H1 (cell line): ENCODE results near the gene BEST1. TPM values are rescaled to one million over a fixed set of nuclear protein-coding genes. Genes with fewer than 3 reads are reported as not detected.
A peak's percentile ranks its signal among the peaks of the same experiment; 100 is the strongest.

Experiments used
- CTCF ChIA-PET: fragments of 300-600 bp; sonication (Branson Sonifier 250); formaldehyde crosslinking; loops from one replicate; lab custom pipeline; 2021; ENCODE audit not compliant: partially characterized antibody; lab: Charles Lee
- POLR2A ChIA-PET: fragments of 300-600 bp; sonication (Branson Sonifier 250); formaldehyde crosslinking; loops from one replicate; lab custom pipeline; 2021; ENCODE audit warnings: inconsistent platforms; ENCODE audit not compliant: partially characterized antibody; lab: Charles Lee
- DNase-seq, 2 experiments: peaks; one replicate each; pipeline versions ENCODE4 v3.0.0 to v3.0.0-alpha.2; 2010 to 2022; ENCODE audit warnings: low spot score in 2 of 2, low read depth in 1 of 2, mixed read lengths in 1 of 2
- FAIRE-seq: peaks from 2 replicates; lab custom pipeline; 2011; peaks lifted over from hg19 to GRCh38; lab: Jason Lieb, UNC
- H2AFZ ChIP-seq: 2 replicates; pipeline ENCODE4 v1.8.1; 2012; ENCODE audit warnings: low read length, inconsistent platforms
- H2AK5ac ChIP-seq: 2 replicates; pipeline ENCODE4 v1.6.1; 2013; ENCODE audit warnings: low read depth, low read length
- H2BK120ac ChIP-seq: replicated peaks from 2 replicates; pipeline ENCODE3; 2013; ENCODE audit warnings: low read depth, low read length, inconsistent platforms
- H2BK12ac ChIP-seq: 2 replicates; pipeline ENCODE4 v1.6.1; 2013; ENCODE audit warnings: low read depth, low read length
- H2BK15ac ChIP-seq: 2 replicates; pipeline ENCODE4 v1.6.1; 2013; ENCODE audit warnings: low read length
- H2BK20ac ChIP-seq: 2 replicates; pipeline ENCODE4 v1.6.1; 2013; ENCODE audit warnings: low read length
- H2BK5ac ChIP-seq: 2 replicates; pipeline ENCODE4 v1.6.1; 2013; ENCODE audit warnings: low read depth, low read length
- H3K14ac ChIP-seq: 2 replicates; pipeline ENCODE4 v1.6.1; 2013; ENCODE audit warnings: inconsistent platforms; ENCODE audit not compliant: insufficient read length
- H3K18ac ChIP-seq: 2 replicates; pipeline ENCODE4 v1.6.1; 2013; ENCODE audit warnings: low read length; ENCODE audit errors: extremely low read depth
- H3K23ac ChIP-seq: 2 replicates; pipeline ENCODE4 v1.6.1; 2013; ENCODE audit warnings: inconsistent platforms; ENCODE audit not compliant: insufficient read length
- H3K23me2 ChIP-seq: 2 replicates; pipeline ENCODE4 v1.6.1; 2013; ENCODE audit warnings: low read depth, low read length
- H3K27ac ChIP-seq: 2 replicates; pipeline ENCODE4 v1.6.1; 2011; ENCODE audit warnings: low read depth, low read length, inconsistent platforms
- H3K27me3 ChIP-seq, 4 experiments: replicated peaks in 1 of 4; 1 replicate in 1 of 4; 2 replicates in 3 of 4; pipeline versions ENCODE4 v1.6.1 to v1.8.1; 2011 to 2013; ENCODE audit warnings: low read length in 3 of 4, mild to moderate bottlenecking in 3 of 4, inconsistent platforms in 2 of 4, mixed read lengths in 2 of 4, moderate library complexity in 1 of 4; ENCODE audit not compliant: control insufficient read depth in 3 of 4, insufficient read depth in 3 of 4; ENCODE audit errors: extremely low read depth in 1 of 4
- H3K36me3 ChIP-seq, 4 experiments: 2 replicates each; pipeline versions ENCODE4 v1.6.1 to v1.8.1; 2011 to 2013; ENCODE audit warnings: mild to moderate bottlenecking in 4 of 4, low read length in 3 of 4, moderate library complexity in 2 of 4, control low read depth in 1 of 4, inconsistent platforms in 1 of 4; ENCODE audit not compliant: insufficient read depth in 4 of 4, control insufficient read depth in 2 of 4
- H3K4ac ChIP-seq: replicated peaks from 2 replicates; pipeline ENCODE3; 2013; ENCODE audit warnings: low read length, low read depth, mixed read lengths, inconsistent platforms; ENCODE audit not compliant: insufficient read length
- H3K4me1 ChIP-seq, 4 experiments: replicated peaks in 1 of 4; 1 replicate in 1 of 4; 2 replicates in 3 of 4; pipeline versions ENCODE4 v1.6.1 to v1.8.1; 2011 to 2013; ENCODE audit warnings: low read length in 3 of 4, inconsistent platforms in 2 of 4, mixed read lengths in 1 of 4; ENCODE audit not compliant: insufficient read depth in 4 of 4, control insufficient read depth in 3 of 4
- H3K4me2 ChIP-seq, 2 experiments: 2 replicates each; pipeline versions ENCODE4 v1.6.1 to v1.8.1; 2011 to 2013; ENCODE audit warnings: low read depth in 2 of 2, low read length in 2 of 2, control low read depth in 1 of 2, inconsistent platforms in 1 of 2, mild to moderate bottlenecking in 1 of 2; ENCODE audit not compliant: insufficient read depth in 1 of 2
- H3K4me3 ChIP-seq, 4 experiments: fragments of 200-600, 300-600 bp in 1 of 4; sonication (generic), shearing (Covaris generic), sonication (Bioruptor Twin) in 1 of 4; 2 replicates each; pipeline versions ENCODE4 v1.5.1 to v1.8.1; 2011 to 2016; ENCODE audit warnings: low read length in 4 of 4, low read depth in 3 of 4, control low read depth in 2 of 4, inconsistent platforms in 2 of 4, mild to moderate bottlenecking in 2 of 4, mixed read lengths in 1 of 4, moderate library complexity in 1 of 4; ENCODE audit not compliant: insufficient read depth in 2 of 4; ENCODE audit errors: extremely low read depth in 1 of 4
- H3K56ac ChIP-seq: replicated peaks from 2 replicates; pipeline ENCODE3; 2013; ENCODE audit warnings: low read depth, mild to moderate bottlenecking, mixed read lengths, low read length, inconsistent platforms; ENCODE audit not compliant: insufficient read length
- H3K79me1 ChIP-seq: 2 replicates; pipeline ENCODE4 v1.6.1; 2013; ENCODE audit warnings: low read depth, low read length, control low read depth
- H3K79me2 ChIP-seq, 2 experiments: 2 replicates each; pipeline versions ENCODE4 v1.6.1 to v1.8.1; 2012 to 2013; ENCODE audit warnings: low read length in 2 of 2, mild to moderate bottlenecking in 2 of 2, inconsistent platforms in 1 of 2; ENCODE audit not compliant: insufficient read depth in 2 of 2, control insufficient read depth in 1 of 2
- H3K9ac ChIP-seq, 4 experiments: replicated peaks in 1 of 4; 1 replicate in 1 of 4; 2 replicates in 3 of 4; pipeline versions ENCODE4 v1.6.1 to v1.8.1; 2011 to 2013; ENCODE audit warnings: low read depth in 3 of 4, low read length in 3 of 4, control low read depth in 2 of 4, mild to moderate bottlenecking in 2 of 4, moderate library complexity in 2 of 4, inconsistent platforms in 1 of 4; ENCODE audit errors: extremely low read depth in 1 of 4
- H3K9me3 ChIP-seq, 2 experiments: 2 replicates each; pipeline versions ENCODE4 v1.6.1 to v1.8.1; 2012 to 2013; ENCODE audit warnings: mild to moderate bottlenecking in 2 of 2, moderate library complexity in 2 of 2, control low read depth in 1 of 2, inconsistent platforms in 1 of 2, low read depth in 1 of 2, low read length in 1 of 2, mixed read lengths in 1 of 2; ENCODE audit not compliant: insufficient read depth in 2 of 2
- H4K20me1 ChIP-seq, 2 experiments: replicated peaks in 1 of 2; 2 replicates each; pipeline versions ENCODE3 to v1.8.1; 2011 to 2013; ENCODE audit warnings: inconsistent platforms in 2 of 2, low read length in 2 of 2, mild to moderate bottlenecking in 1 of 2; ENCODE audit not compliant: insufficient read depth in 2 of 2, control insufficient read depth in 1 of 2
- H4K5ac ChIP-seq: 2 replicates; pipeline ENCODE4 v1.6.1; 2013; ENCODE audit warnings: low read length, low read depth, mixed read lengths, inconsistent platforms; ENCODE audit not compliant: insufficient read length
- H4K8ac ChIP-seq: 2 replicates; pipeline ENCODE4 v1.8.0; 2013; ENCODE audit warnings: mild to moderate bottlenecking, moderate library complexity, low read length, inconsistent platforms; ENCODE audit not compliant: insufficient read depth; ENCODE audit errors: extremely low read depth
- H4K91ac ChIP-seq: replicated peaks from 2 replicates; pipeline ENCODE3; 2013; ENCODE audit warnings: low read length, mixed read lengths, inconsistent platforms; ENCODE audit not compliant: insufficient read length
- ASH2L ChIP-seq: fragments of 200-600, 300-600 bp; sonication (generic); IDR thresholded peaks from one replicate; pipeline ENCODE4 v1.7.1; 2017; ENCODE audit warnings: low read length
- KDM1A ChIP-seq: fragments of 200-600, 300-600 bp; sonication (generic); IDR thresholded peaks from 2 replicates; pipeline ENCODE4 v1.7.1; 2016; ENCODE audit warnings: mild to moderate bottlenecking, low read length, borderline replicate concordance
- WGBS, 2 experiments: shearing (Covaris generic) in 1 of 2; methylation state at CpG; one replicate each; pipeline versions ENCODE4 v1.1.6 to v1.1.7; 2013 to 2015; ENCODE audit warnings: low lambda C conversion rate in 2 of 2, mixed read lengths in 2 of 2, inconsistent platforms in 1 of 2, low coverage in 1 of 2, missing lambda C conversion rate in 1 of 2; ENCODE audit not compliant: insufficient replicate concordance in 2 of 2, insufficient coverage in 1 of 2, insufficient read length in 1 of 2; ENCODE audit errors: extremely low coverage in 1 of 2, missing lambda C conversion rate in 1 of 2; 5-methylcytosine and 5-hydroxymethylcytosine counted together
- polyA plus RNA-seq, 7 experiments: library from polyadenylated mRNA; depleted of rRNA in 3 of 7; stranded (reverse) in 5 of 7; unstranded in 2 of 7; fragments of >200 nt in 5 of 7; fragments of 200-250 nt in 2 of 7; gene quantifications; 1 replicate in 5 of 7; 2 replicates in 1 of 7; 4 replicates in 1 of 7; pipeline versions ENCODE4 v1.2.1 to v1.2.3, GENCODE V29; 2011 to 2013; ENCODE audit warnings: missing spikeins in 2 of 7, mixed read lengths in 2 of 7
- total RNA-seq: library from RNA; stranded (reverse); fragmentation: NEBNext Ultra II Directional; extraction: Animal tissue kit (Norgen Biotek cat#: 25700); gene quantifications from 2 replicates; pipeline ENCODE4 v1.2.1, GENCODE V29; 2021

Gene BEST1
- total and polyA plus RNA-seq, 2 of the 8 experiments (the other 6 are each of a cell fraction or from before 2014, with no cell fraction given), result 0.22 to 0.62 TPM

GRCh38 chr11:61959678-61960077, 9.5 kb downstream of the BEST1 start:
- no peak overlapping the region for H3K4me3 ChIP-seq
- FAIRE-seq, result no peak
- POLR2A ChIA-PET, result interaction anchor here (1.2 to 25.7 kb wide), 4 partner anchors 0 to 89 kb away, joined by 3 to 458 read pairs (median 230); partner anchors contain the start of genes BEST1 and FTH1
- CTCF ChIA-PET, result interaction anchor here (0.6 to 6.0 kb wide), 8 partner anchors 14 to 379 kb away, joined by 3 to 38 read pairs (median 11); no protein-coding TSS in a partner anchor
- no peak overlapping the region for H2BK20ac ChIP-seq
- no peak overlapping the region for H3K18ac ChIP-seq
- H3K4me2 ChIP-seq, result no peak overlapping the region
- TF ChIP-seq ASH2L (no peak), KDM1A (peak; percentile 49; the same call in 1 of the 2 replicates)
- TF ChIP-seq, all 59 proteins: peak for 1
- Histone ChIP-seq H3K79me1 (peaks cover 2% of the 10 kb centered on the region), H3K9ac (no peak overlapping the region), H4K5ac (no peak overlapping the region), H4K8ac (no peak overlapping the region), H2BK5ac (no peak overlapping the region), H3K27me3 (peaks cover 0 to 5% (median under 1%) of the 10 kb centered on the region in 4 experiments; a peak in 2 of 7 replicates), H2BK15ac (no peak overlapping the region), H3K23me2 (peaks cover 2% of the 10 kb centered on the region; the same call in 1 of the 2 replicates), H3K23ac (no peak overlapping the region), H2BK120ac (no peak overlapping the region), H2AK5ac (no peak overlapping the region), H3K9me3 (no peaks in the 10 kb centered on the region), H3K56ac (no peak overlapping the region), H3K4ac (no peak overlapping the region), H2BK12ac (0 out of 2 replicates have a peak overlapping the region, but pooled peaks have one; percentile 2), H3K79me2 (no peaks in the 10 kb centered on the region), H2AFZ (no peak overlapping the region), H3K27ac (no peak overlapping the region), H4K91ac (no peak overlapping the region), H3K14ac (no peak overlapping the region), H3K36me3 (peaks cover 9 to 19% (median 17%) of the 10 kb centered on the region in 4 experiments; a peak in 7 of 8 replicates), H3K4me1 (peaks cover 0 to 3% (median 2%) of the 10 kb centered on the region in 4 experiments; a peak in 5 of 7 replicates), H4K20me1 (peaks cover 0 to 4% of the 10 kb centered on the region in 2 experiments)
- WGBS, 2 experiments, result 93% methylated on average over 6 of the region's 6 CpGs; no CpG with 5 or more reads in 1 of the 2 experiments
- no peak for DNase-seq
